Testis (tissue), 2 donors: ENCODE results near the gene FBXL13.

Source experiments
- POLR2A ChIP-seq: fragments of 450-650 bp; IDR thresholded peaks from one replicate; pipeline ENCODE4 v1.6.1; 2017; ENCODE audit warnings: antibody characterized with exemption, mild to moderate bottlenecking, moderate library complexity
- TF ChIP-seq, protein P1 (sequence below), 3 experiments: fragments of 450-650 bp in 2 of 3; fragments of 200-600 bp in 1 of 3; sonication (generic) in 1 of 3; IDR thresholded peaks; one replicate each; pipeline ENCODE4 v1.5.1; 2016 to 2019; ENCODE audit warnings: antibody characterized with exemption in 3 of 3, mild to moderate bottlenecking in 2 of 3, moderate library complexity in 1 of 3

DNA sequence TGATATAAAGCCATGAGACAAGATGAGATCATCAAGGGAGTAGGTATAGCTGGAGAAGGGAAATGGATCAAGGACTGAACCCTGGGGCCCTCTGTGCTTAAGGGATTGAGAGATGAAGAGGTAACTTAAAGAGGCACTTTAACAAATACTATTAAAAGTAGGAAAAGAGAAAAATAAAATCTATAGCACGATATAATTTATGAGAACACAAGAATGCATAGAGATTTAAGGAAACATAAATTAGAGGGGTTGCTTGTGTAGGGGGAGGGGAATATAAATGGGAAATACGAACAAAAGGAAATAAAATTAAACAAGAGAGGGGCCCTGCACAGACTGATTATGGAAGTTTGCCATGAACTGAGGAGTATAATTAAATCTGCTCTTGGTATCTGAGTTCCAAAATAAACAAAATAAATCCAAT, 177.4 kb downstream of the FBXL13 start:
- TF ChIP-seq POLR2A, result no peak
- TF ChIP-seq, protein P1, sequence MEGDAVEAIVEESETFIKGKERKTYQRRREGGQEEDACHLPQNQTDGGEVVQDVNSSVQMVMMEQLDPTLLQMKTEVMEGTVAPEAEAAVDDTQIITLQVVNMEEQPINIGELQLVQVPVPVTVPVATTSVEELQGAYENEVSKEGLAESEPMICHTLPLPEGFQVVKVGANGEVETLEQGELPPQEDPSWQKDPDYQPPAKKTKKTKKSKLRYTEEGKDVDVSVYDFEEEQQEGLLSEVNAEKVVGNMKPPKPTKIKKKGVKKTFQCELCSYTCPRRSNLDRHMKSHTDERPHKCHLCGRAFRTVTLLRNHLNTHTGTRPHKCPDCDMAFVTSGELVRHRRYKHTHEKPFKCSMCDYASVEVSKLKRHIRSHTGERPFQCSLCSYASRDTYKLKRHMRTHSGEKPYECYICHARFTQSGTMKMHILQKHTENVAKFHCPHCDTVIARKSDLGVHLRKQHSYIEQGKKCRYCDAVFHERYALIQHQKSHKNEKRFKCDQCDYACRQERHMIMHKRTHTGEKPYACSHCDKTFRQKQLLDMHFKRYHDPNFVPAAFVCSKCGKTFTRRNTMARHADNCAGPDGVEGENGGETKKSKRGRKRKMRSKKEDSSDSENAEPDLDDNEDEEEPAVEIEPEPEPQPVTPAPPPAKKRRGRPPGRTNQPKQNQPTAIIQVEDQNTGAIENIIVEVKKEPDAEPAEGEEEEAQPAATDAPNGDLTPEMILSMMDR (IDR thresholded peaks at IDR 0.05), result no peak
